ENCODE data around the gene GRIP2.
"Not testable (repeated sequence)": the region's sequence is repeated elsewhere in the genome, so short reads cannot be mapped to it uniquely, and the experiment has no call there.

Gene GRIP2

GRCh38 chr3:14519406-14519805 lies 20.7 kb downstream of the GRIP2 start:
- no peak for DNase-seq

- no peak for DNase-seq
Observed at GRCh38 chr3:14518893-14519292, 21.2 kb downstream of the GRIP2 start.

GRCh38 chr3:14518432-14518802 lies 21.7 kb downstream of the GRIP2 start:
- no peak for DNase-seq

GRCh38 chr3:14517601-14518431 lies 22.3 kb downstream of the GRIP2 start:
- no peak for DNase-seq

- DNase-seq: no peak
Observed at GRCh38 chr3:14516738-14517345, 23.3 kb downstream of the GRIP2 start.

- DNase-seq: not testable (repeated sequence)
Observed at GRCh38 chr3:14515526-14515925, 24.6 kb downstream of the GRIP2 start.

- no peak for DNase-seq
Observed at GRCh38 chr3:14514323-14514720, 25.8 kb downstream of the GRIP2 start.

- DNase-seq: no peak
Observed at GRCh38 chr3:14513566-14514322, 26.4 kb downstream of the GRIP2 start.

- no peak for DNase-seq
Observed at GRCh38 chr3:14512942-14513327, 27.2 kb downstream of the GRIP2 start.

- no peak for DNase-seq
Observed at GRCh38 chr3:14512281-14512941, 27.7 kb downstream of the GRIP2 start.

GRCh38 chr3:14511623-14512280 lies 28.4 kb downstream of the GRIP2 start:
- DNase-seq: no peak

GRCh38 chr3:14510838-14511622 lies 29.1 kb downstream of the GRIP2 start:
- DNase-seq: no peak

GRCh38 chr3:14509796-14510100 lies 30.4 kb downstream of the GRIP2 start:
- DNase-seq: no peak

- peak; percentile 31 for DNase-seq
Observed at GRCh38 chr3:14508966-14509795, 31.0 kb downstream of the GRIP2 start.

GRCh38 chr3:14508505-14508819 lies 31.7 kb downstream of the GRIP2 start:
- no peak for DNase-seq

- no peak for DNase-seq
Observed at GRCh38 chr3:14507757-14508504, 32.2 kb downstream of the GRIP2 start.

- no peak for DNase-seq
Observed at GRCh38 chr3:14507305-14507741, 32.8 kb downstream of the GRIP2 start.

- no peak for DNase-seq
Observed at GRCh38 chr3:14506626-14507304, 33.4 kb downstream of the GRIP2 start.

- DNase-seq: no peak
Observed at GRCh38 chr3:14505803-14506500, 34.2 kb downstream of the GRIP2 start.

All from NCI-H1105 treated with DMSO at 0.1 percent for 48 hours (cell line).